Measurements from ENCODE around the gene TMPRSS6.

TMPRSS6 gene

DNA sequence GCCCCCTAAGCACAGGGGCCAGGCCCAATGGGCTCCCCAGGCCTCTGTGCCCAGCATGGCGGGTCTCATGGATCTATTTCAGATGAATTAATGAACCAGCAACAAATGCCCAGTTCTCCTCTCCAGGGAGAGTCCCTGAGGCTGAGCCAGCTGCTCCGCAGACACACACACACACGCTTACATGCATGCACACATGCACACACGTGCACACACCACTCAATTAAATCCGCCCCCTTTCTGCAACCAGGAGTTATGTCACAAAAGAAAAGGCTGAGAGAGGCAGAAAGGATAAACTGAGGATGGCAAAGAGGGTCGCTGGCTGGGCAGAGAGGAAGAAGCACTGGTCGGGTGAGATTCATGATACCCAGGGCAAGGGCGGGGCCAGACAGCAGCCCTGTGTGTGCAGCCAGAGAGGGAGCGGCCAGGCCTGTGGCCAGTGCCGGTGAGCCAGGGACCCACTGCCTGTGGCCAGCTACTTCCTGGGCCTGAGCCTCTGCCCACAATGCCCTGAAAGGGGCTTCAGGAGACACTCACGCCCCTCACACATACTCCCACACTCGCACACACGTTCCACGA, 20.4 kb upstream of the TMPRSS6 start:
- TF ChIP-seq, protein P1, sequence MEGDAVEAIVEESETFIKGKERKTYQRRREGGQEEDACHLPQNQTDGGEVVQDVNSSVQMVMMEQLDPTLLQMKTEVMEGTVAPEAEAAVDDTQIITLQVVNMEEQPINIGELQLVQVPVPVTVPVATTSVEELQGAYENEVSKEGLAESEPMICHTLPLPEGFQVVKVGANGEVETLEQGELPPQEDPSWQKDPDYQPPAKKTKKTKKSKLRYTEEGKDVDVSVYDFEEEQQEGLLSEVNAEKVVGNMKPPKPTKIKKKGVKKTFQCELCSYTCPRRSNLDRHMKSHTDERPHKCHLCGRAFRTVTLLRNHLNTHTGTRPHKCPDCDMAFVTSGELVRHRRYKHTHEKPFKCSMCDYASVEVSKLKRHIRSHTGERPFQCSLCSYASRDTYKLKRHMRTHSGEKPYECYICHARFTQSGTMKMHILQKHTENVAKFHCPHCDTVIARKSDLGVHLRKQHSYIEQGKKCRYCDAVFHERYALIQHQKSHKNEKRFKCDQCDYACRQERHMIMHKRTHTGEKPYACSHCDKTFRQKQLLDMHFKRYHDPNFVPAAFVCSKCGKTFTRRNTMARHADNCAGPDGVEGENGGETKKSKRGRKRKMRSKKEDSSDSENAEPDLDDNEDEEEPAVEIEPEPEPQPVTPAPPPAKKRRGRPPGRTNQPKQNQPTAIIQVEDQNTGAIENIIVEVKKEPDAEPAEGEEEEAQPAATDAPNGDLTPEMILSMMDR (IDR thresholded peaks at IDR 0.05; ENCODE audit: extremely low read depth, missing control alignments) = no peak
- DNase-seq (ENCODE audit: low spot score) = no peak

DNA sequence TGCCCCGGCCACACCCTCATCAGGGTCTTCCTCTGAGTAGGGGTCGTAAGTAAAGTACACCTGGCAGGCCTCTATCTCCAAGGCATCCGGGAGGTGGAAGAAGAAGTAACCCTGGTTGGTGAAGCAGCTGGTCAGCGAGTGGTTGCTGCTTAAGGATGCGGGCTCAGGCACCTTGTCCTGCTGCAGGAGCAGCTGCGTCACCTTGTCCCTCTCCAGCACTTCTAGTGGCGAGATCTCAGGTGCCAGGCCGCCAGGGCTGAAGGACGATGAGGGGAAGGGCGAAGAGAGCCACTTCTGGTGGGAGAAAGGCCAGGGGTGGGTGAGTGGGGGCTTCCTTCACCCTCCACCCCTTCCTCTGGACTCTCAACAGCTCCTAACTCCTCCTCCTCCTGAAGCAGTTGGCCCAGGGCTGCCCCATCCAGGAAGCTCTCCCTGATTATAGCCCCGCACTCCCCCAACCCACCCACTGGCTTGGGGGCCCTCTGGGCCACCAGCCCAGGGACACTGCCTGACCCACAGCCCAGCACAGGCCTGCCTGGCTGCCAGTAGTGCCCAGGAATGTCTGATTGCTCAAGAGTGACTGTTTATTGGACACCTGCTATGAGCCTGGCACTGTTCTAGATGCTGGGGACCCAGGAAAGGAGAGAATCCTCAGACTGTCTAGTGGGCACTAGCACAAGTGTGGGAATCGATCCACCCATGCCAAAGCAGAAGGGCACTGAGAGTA, 19.2 kb upstream of the TMPRSS6 start:
- TF ChIP-seq, protein P1 (IDR thresholded peaks at IDR 0.05; ENCODE audit: extremely low read depth, missing control alignments) = no peak
- no peak for DNase-seq (ENCODE audit: low spot score)

DNA sequence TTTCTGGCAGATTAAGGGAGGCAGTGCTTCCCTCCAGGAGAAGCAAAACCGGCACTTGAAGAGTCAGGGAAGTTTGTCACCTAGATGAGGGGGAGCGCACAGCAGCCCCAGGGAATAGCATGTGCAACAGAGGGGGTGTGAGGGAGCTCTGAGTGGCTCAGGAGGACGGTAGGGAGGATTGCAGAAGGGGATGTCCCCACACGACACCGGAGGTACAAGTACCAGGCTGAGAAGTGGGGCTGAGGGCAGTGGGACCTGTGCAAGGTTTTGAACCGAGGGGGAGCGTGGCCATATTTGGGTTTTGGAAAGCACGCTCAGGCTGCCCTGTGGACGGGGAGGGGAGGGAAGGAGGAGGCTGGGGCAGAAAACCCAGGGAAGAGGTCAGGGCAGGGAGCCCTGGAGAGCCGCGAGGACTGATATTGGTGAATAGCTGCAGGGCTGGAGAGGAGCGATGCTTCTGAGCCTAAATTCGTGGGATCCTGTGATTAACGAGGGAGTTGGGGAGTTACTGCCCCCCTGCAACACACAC, 17.9 kb upstream of the TMPRSS6 start:
- TF ChIP-seq, protein P1 (IDR thresholded peaks at IDR 0.05; ENCODE audit: extremely low read depth, missing control alignments) = no peak
- no peak for DNase-seq (ENCODE audit: low spot score)

DNA sequence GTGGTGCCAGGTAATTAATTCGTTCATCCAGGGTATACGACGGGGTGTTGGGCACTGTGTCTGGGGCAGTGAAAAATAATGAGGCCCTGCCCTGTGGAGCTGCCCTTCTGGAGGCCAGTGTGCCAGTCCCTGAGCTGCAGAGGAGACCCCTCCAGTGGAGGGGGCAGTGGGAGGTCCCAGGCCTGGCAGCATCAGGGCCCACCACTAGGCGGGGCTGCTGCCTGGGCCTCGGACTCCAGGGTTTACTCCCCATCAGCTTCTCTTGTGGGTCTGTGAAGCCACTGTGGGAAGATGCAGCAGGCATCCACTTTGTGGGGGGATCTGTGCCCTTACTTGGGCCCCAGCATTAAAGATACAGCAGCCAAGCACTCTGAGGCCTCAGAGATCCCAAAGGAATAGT, 17.4 kb upstream of the TMPRSS6 start:
- TF ChIP-seq, protein P1 (IDR thresholded peaks at IDR 0.05; ENCODE audit: extremely low read depth, missing control alignments) = peak; percentile 14
- DNase-seq (ENCODE audit: low spot score) = no peak

DNA sequence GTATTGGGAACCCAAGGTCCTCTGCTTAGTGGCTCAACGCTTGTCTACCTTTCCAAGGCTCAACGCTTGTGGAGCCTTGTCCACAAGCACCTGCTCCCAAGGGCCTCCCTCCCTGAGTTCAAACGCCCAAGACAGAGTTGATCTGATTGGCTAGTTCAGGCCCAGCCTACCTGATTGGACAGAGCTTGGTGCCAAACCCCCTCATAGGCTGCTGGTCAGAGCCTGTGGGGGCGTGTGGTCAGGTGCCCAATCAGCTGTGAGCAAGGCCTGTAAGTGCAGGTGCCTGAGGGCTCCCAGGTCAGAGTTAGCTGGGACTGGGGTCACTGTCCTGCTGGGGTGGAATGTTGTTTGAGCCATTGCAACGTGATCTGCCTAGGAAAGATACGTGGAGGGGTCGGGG, 16.9 kb upstream of the TMPRSS6 start:
- TF ChIP-seq, protein P1 (IDR thresholded peaks at IDR 0.05; ENCODE audit: extremely low read depth, missing control alignments) = no peak
- no peak for DNase-seq (ENCODE audit: low spot score)

DNA sequence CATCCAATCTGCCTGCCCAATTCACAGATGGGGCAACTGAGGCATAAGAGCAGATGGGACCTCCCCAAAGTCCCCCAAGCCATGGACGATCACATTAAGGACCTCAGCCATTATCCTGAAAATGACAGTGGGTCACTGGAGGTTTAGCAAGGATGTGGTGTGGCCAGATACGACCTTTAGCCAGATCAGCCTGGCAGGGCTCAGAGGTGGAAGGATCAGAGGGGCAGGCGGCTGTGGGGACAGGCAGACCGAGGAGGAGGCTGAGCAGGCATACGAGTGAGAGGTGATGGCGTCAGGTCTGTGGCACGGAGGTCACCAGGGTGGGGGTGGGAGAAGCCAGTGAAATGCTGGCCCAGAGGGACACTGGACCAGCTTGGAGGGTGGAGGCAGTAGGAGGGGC, 14.1 kb upstream of the TMPRSS6 start:
- TF ChIP-seq, protein P1 (IDR thresholded peaks at IDR 0.05; ENCODE audit: extremely low read depth, missing control alignments) = no peak
- peak; percentile 38 for DNase-seq (ENCODE audit: low spot score)

DNA sequence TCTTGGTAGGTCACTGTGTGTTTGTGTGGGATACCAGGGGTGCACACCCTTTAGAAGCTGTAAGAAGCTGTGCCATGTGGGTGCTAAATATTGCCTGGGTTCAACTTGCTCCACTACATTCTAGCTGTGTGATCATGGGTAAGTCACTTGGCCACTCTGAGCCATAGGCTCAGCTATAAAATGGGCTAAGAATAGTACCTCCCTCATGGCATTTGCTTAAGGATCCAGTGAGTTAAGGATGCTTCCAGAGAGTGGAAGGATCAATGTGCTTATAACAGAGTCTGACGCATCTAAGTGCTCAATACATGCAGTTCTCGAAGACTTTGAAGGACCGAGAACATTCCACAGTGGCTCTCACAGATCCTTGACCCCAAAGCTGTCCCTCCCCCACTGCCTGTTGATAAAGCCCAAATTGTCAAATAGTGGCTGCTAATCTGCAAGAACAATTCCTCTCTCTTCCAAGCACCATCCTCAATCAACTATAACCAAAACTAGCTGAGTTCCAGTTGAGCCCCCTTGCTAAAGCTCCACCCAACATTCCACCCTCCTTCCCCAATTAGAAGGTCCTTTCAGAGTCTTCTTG, 13.2 kb upstream of the TMPRSS6 start:
- TF ChIP-seq, protein P1 (IDR thresholded peaks at IDR 0.05; ENCODE audit: extremely low read depth, missing control alignments) = no peak
- DNase-seq (ENCODE audit: low spot score) = no peak

All from GM20000 (cell line).